CD4-positive, CD25-positive, alpha-beta regulatory T cell (primary cell): Measurements from ENCODE around the gene ZNF839. TPM values are rescaled to one million over a fixed set of nuclear protein-coding genes. Genes with fewer than 3 reads are reported as not detected.

Experiments
- polyA plus RNA-seq, 4 donors: library from polyadenylated mRNA; unstranded; fragments of 300-500 nt; fragmentation: Illumina TruSeq; gene quantifications; one replicate each; pipeline ENCODE4 v1.2.3, GENCODE V29; 2021
- total RNA-seq: library from RNA; stranded (reverse); gene quantifications from one replicate; pipeline ENCODE4 v1.2.3, GENCODE V29; 2022

Gene ZNF839
- total and polyA plus RNA-seq, 5 donors from 2014 or later = 3.1 to 15.3 (median 4.4) TPM

Other genes starting within 250 kb of the ZNF839 start
- 653 TPM for gene HSP90AA1, start 232.7 kb upstream of the ZNF839 start, total RNA-seq
- 100 to 1,000 TPM; 331 to 414 (median 372) TPM for gene HSP90AA1, start 232.7 kb upstream of the ZNF839 start, polyA plus RNA-seq
- gene WDR20, start 179.8 kb upstream of the ZNF839 start, total RNA-seq = 66.7 TPM
- 10 to 100 TPM; 13.0 to 19.8 (median 18.0) TPM for gene WDR20, start 179.8 kb upstream of the ZNF839 start, polyA plus RNA-seq
- 1.0 TPM for gene MOK, start 14.6 kb upstream of the ZNF839 start, total RNA-seq
- 1 to 10 TPM in 1 of 4 donors, under 1 TPM in 2, not detected in 1; 0.73 to 1.4 (median 0.89) TPM for gene MOK, start 14.6 kb upstream of the ZNF839 start, polyA plus RNA-seq
- gene CINP, start 43.1 kb downstream of the ZNF839 start, total RNA-seq = 21.5 TPM
- 10 to 100 TPM; 33.3 to 57.0 (median 42.8) TPM for gene CINP, start 43.1 kb downstream of the ZNF839 start, polyA plus RNA-seq
- gene TECPR2, start 43.2 kb downstream of the ZNF839 start, total RNA-seq = 12.7 TPM
- 1 to 10 TPM; 2.4 to 2.9 (median 2.7) TPM for gene TECPR2, start 43.2 kb downstream of the ZNF839 start, polyA plus RNA-seq
- 7.1 TPM for gene ANKRD9, start 190.0 kb downstream of the ZNF839 start, total RNA-seq
- gene ANKRD9, start 190.0 kb downstream of the ZNF839 start, polyA plus RNA-seq = 1 to 10 TPM in 2 of 4 donors, under 1 TPM in 2; 0.69 to 2.3 (median 1.4) TPM